ENCODE results near the gene TMC8.

The TMC8 gene

GRCh38 chr17:78125976-78126894, 4.3 kb upstream of the TMC8 start:
- peaks cover 4% of the 10 kb centered on the region for H3K4me1 ChIP-seq
- no peaks in the 10 kb centered on the region for H3K36me3 ChIP-seq (ENCODE audit: control insufficient read depth, insufficient read depth, low read length)
- H3K9me3 ChIP-seq (ENCODE audit: control insufficient read depth, low read length): no peaks in the 10 kb centered on the region
- H3K4me3 ChIP-seq (ENCODE audit: low read depth, low read length): no peak overlapping the region
- no peak overlapping the region for H3K4me2 ChIP-seq (ENCODE audit: low read length)
- H2AFZ ChIP-seq: no peak overlapping the region
- H3K27ac ChIP-seq: no peak overlapping the region
- H3K79me2 ChIP-seq: no peaks in the 10 kb centered on the region
- TF ChIP-seq CTCF (IDR thresholded peaks at IDR 0.05): no peak
- H3K9ac ChIP-seq: no peak overlapping the region
- H3K27me3 ChIP-seq (ENCODE audit: control insufficient read depth, insufficient read depth, low read length): no peaks in the 10 kb centered on the region

GRCh38 chr17:78126895-78127238, 3.7 kb upstream of the TMC8 start:
- Histone ChIP-seq H3K27ac (no peak overlapping the region), H3K4me2 (ENCODE audit: low read length) (no peak overlapping the region), H3K27me3 (ENCODE audit: control insufficient read depth, insufficient read depth, low read length) (no peaks in the 10 kb centered on the region), H3K4me3 (ENCODE audit: low read depth, low read length) (no peak overlapping the region), H3K79me2 (no peaks in the 10 kb centered on the region), H3K4me1 (peaks cover 4% of the 10 kb centered on the region), H3K9ac (no peak overlapping the region), H3K36me3 (ENCODE audit: control insufficient read depth, insufficient read depth, low read length) (no peaks in the 10 kb centered on the region), H3K9me3 (ENCODE audit: control insufficient read depth, low read length) (no peaks in the 10 kb centered on the region), H2AFZ (no peak overlapping the region)
- no peak for TF ChIP-seq CTCF (IDR thresholded peaks at IDR 0.05)

GRCh38 chr17:78127239-78127887, 3.2 kb upstream of the TMC8 start:
- H3K4me1 ChIP-seq: peaks cover 4% of the 10 kb centered on the region
- H3K36me3 ChIP-seq (ENCODE audit: control insufficient read depth, insufficient read depth, low read length): no peaks in the 10 kb centered on the region
- H3K27me3 ChIP-seq (ENCODE audit: control insufficient read depth, insufficient read depth, low read length): no peaks in the 10 kb centered on the region
- H3K4me2 ChIP-seq (ENCODE audit: low read length): peak overlapping the region; percentile 88
- H3K9ac ChIP-seq: no peak overlapping the region
- H3K79me2 ChIP-seq: no peaks in the 10 kb centered on the region
- no peaks in the 10 kb centered on the region for H3K9me3 ChIP-seq (ENCODE audit: control insufficient read depth, low read length)
- peak overlapping the region; percentile 98 for H2AFZ ChIP-seq
- no peak for TF ChIP-seq CTCF (IDR thresholded peaks at IDR 0.05)
- peak overlapping the region; percentile 53 for H3K27ac ChIP-seq
- peak overlapping the region; percentile 74 for H3K4me3 ChIP-seq (ENCODE audit: low read depth, low read length)

- Histone ChIP-seq H3K4me2 (ENCODE audit: low read length) (peak overlapping the region; percentile 88), H3K4me3 (ENCODE audit: low read depth, low read length) (peak overlapping the region; percentile 74), H3K4me1 (peaks cover 4% of the 10 kb centered on the region), H3K9ac (no peak overlapping the region), H3K27ac (peak overlapping the region; percentile 53), H2AFZ (peak overlapping the region; percentile 98), H3K79me2 (no peaks in the 10 kb centered on the region), H3K36me3 (ENCODE audit: control insufficient read depth, insufficient read depth, low read length) (no peaks in the 10 kb centered on the region), H3K9me3 (ENCODE audit: control insufficient read depth, low read length) (no peaks in the 10 kb centered on the region), H3K27me3 (ENCODE audit: control insufficient read depth, insufficient read depth, low read length) (no peaks in the 10 kb centered on the region)
- no peak for TF ChIP-seq CTCF (IDR thresholded peaks at IDR 0.05)
Measured at GRCh38 chr17:78127888-78128550, 2.6 kb upstream of the TMC8 start.
